Measurements from ENCODE around the gene DCDC2B. TPM values are rescaled to one million over a fixed set of nuclear protein-coding genes. Genes with fewer than 3 reads are reported as not detected.

DCDC2B gene
- total and polyA plus RNA-seq, 9 of the 15 experiments (the other 6 are each of a cell fraction or from before 2014, with no cell fraction given), result not detected

GRCh38 chr1:32205401-32206370 is 3.2 kb upstream of the DCDC2B start, which contains the start of gene IQCC (continued):
- TF ChIP-seq AFF4 (CRISPR knock-in tag; IDR thresholded peaks at IDR 0.05) (peak; percentile 76; the same call in 1 of the 2 replicates), HNRNPL (IDR thresholded peaks at IDR 0.05; ENCODE audit: low read depth, low read length) (no peak), RAD51 (IDR thresholded peaks at IDR 0.05; ENCODE audit: borderline replicate concordance, low read depth) (no peak), MCM2 (IDR thresholded peaks at IDR 0.05; ENCODE audit: low read depth) (no peak), ZNF134 (CRISPR knock-in tag; conservative IDR thresholded peaks at IDR 0.05) (no peak), E2F4 (CRISPR knock-in tag; IDR thresholded peaks at IDR 0.05; ENCODE audit: low read depth) (peak; percentile 75; the same call in 1 of the 2 replicates), CHD2 (IDR thresholded peaks at IDR 0.05; ENCODE audit: low read depth, low read length) (no peak), PPARD (CRISPR knock-in tag; IDR thresholded peaks at IDR 0.05) (no peak), SNIP1 (IDR thresholded peaks at IDR 0.05; ENCODE audit: low read depth) (no peak), SAP30 (IDR thresholded peaks at IDR 0.05; ENCODE audit: borderline replicate concordance, insufficient read depth, low read depth, low read length, poor library complexity, severe bottlenecking) (peak; percentile 46), SMARCB1 (IDR thresholded peaks at IDR 0.05; ENCODE audit: insufficient read length, low read depth) (peak; percentile 89), RHOXF2B (CRISPR knock-in tag; conservative IDR thresholded peaks at IDR 0.05) (no peak), PML (IDR thresholded peaks at IDR 0.05; ENCODE audit: low read length) (peak; percentile 84), ARID2 (IDR thresholded peaks at IDR 0.05) (no peak), KAT7 (CRISPR knock-in tag; IDR thresholded peaks at IDR 0.05; ENCODE audit: borderline replicate concordance) (peak; percentile 85; the same call in 1 of the 2 replicates), ZNF79 (CRISPR knock-in tag; IDR thresholded peaks at IDR 0.05; ENCODE audit: low read depth) (no peak), ZNF436 (CRISPR knock-in tag; IDR thresholded peaks at IDR 0.05) (no peak), ZNF239 (CRISPR knock-in tag; IDR thresholded peaks at IDR 0.05) (no peak), SP2 (IDR thresholded peaks at IDR 0.05; ENCODE audit: extremely low read depth, low read depth, low read length, poor library complexity, severe bottlenecking) (no peak), FUS (optimal IDR thresholded peaks at IDR 0.05; ENCODE audit: low read depth, low read length) (no peak), TCF7L2 (IDR thresholded peaks at IDR 0.05; ENCODE audit: low read depth, low read length) (no peak), NEUROD1 (IDR thresholded peaks at IDR 0.05; ENCODE audit: borderline replicate concordance, low read depth, low read length, partially characterized antibody) (peak; percentile 77), COPS2 (conservative IDR thresholded peaks at IDR 0.05) (no peak), ERF (CRISPR knock-in tag; IDR thresholded peaks at IDR 0.05) (no peak; the same call in 1 of the 2 replicates), ZNF76 (CRISPR knock-in tag; IDR thresholded peaks at IDR 0.05; ENCODE audit: borderline replicate concordance) (no peak)

Data from K562 (cell line).